ENCODE results near the gene SEMA3F.
A peak's percentile ranks its signal among the peaks of the same experiment; 100 is the strongest.

Gene SEMA3F

GRCh38 chr3:50160561-50160983 is 5.4 kb downstream of the SEMA3F start:
- peak overlapping the region; percentile 18 for H3K4me3 ChIP-seq (ENCODE audit: low read length)
- DNase-seq (ENCODE audit: low read depth), result no peak
- TF ChIP-seq CTCF (IDR thresholded peaks at IDR 0.05; ENCODE audit: insufficient read depth, low read depth, low read length, missing control alignments), result no peak

- peak overlapping the region; percentile 18 for H3K4me3 ChIP-seq (ENCODE audit: low read length)
- no peak for TF ChIP-seq CTCF (IDR thresholded peaks at IDR 0.05; ENCODE audit: insufficient read depth, low read depth, low read length, missing control alignments)
- DNase-seq (ENCODE audit: low read depth), result peak; percentile 85
Observed at GRCh38 chr3:50161320-50161719, 6.2 kb downstream of the SEMA3F start.

DNA sequence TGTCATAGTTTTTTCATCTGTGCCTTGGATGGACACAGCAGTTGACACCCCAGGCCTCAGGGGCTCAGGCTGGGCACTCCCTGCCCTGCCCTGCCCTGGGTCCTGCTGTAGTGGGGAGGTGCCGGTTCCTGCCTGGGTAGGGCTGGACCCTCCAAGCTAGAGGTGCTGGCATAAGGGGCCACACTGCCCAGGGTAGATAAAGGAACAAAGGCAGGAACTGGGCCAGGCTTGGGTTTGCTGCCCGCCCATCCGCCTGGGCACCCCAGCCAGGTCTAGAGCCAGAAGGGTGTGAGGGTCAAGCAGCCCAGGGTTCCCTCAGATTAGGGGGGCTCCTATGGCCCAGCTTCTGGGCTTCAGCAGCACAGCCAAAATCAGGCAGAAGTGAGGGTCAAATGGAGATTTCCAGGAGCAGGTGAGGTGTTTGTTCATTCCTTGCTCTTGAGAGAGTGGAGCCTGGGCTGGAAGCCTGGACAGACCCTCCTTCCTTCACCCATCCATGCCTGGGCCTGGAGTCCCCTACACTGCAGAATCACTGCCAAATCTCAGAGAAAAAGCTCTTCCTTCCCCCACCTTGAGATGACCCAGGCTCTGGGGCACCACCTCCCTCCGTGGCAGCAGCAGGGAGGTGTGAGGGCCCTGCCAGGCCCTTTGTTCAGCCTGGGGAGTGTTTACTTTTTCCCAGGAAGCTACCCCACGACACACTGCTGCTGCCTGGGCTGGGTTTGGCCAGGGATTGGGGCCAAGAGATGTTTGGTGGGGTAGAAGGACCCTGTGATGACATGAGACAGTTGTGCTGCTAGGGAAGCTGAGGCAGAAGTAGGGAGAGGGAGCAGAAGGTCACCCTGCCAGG is 7.1 kb downstream of the SEMA3F start:
- H3K4me3 ChIP-seq (ENCODE audit: low read length), result no peak overlapping the region
- no peak for TF ChIP-seq CTCF (IDR thresholded peaks at IDR 0.05; ENCODE audit: insufficient read depth, low read depth, low read length, missing control alignments)
- DNase-seq (ENCODE audit: low read depth), result no peak

- no peak for TF ChIP-seq CTCF (IDR thresholded peaks at IDR 0.05; ENCODE audit: insufficient read depth, low read depth, low read length, missing control alignments)
- H3K4me3 ChIP-seq (ENCODE audit: low read length), result peak overlapping the region; percentile 24
- peak; percentile 93 for DNase-seq (ENCODE audit: low read depth)
Observed at GRCh38 chr3:50163572-50164455, 8.7 kb downstream of the SEMA3F start.

- peak overlapping the region; percentile 24 for H3K4me3 ChIP-seq (ENCODE audit: low read length)
- TF ChIP-seq CTCF (IDR thresholded peaks at IDR 0.05; ENCODE audit: insufficient read depth, low read depth, low read length, missing control alignments), result no peak
- no peak for DNase-seq (ENCODE audit: low read depth)
Observed at GRCh38 chr3:50164481-50164880, 9.4 kb downstream of the SEMA3F start.

DNA sequence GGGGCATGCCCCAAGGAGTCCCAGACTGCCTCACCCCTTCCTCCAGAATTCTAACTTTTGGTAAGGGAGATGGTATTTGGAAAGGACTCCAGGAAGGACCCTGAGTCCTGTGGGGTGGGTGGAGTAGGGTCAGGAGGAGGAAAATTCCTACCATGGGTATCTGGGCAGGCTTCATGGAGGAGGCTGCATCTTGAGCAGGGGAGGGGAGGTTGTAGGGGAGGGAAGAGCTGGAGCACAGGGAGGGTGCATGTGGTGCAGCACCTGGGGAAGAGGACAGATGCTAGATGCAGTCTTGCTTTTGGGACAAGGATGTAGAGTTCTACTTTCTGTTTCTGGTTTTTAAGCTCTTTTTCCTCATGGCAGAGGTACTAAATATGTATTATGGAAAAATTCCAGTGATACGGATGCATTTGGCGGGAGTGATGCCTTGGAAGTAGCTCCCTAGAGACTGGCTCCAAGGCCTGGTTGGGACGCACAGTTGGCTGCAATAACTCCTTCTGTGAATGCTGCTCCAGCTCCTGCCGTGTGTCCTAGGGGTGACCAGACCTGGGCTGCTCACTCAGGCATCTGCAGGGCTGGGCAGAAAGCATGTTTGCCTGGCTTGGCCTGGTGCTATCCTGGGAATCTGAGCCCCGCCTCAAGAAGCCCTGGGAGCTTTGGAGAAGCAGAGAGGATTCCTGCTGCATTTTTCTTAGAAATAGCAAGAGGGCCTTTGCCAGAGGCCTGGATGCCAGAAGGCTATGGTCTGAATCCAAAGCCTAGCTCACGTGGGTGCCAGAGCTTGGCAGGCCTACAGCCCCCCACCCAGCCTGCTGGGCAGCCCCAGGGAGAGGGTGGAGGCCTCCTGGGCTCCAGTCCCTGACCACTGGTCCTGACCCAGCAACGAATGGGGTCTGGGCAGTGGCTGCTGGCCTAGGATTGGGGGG is 10.1 kb downstream of the SEMA3F start:
- no peak for TF ChIP-seq CTCF (IDR thresholded peaks at IDR 0.05; ENCODE audit: insufficient read depth, low read depth, low read length, missing control alignments)

More for the DNA sequence above, 10.1 kb downstream of the SEMA3F start:
- DNase-seq (ENCODE audit: low read depth), result no peak
- peak overlapping the region; percentile 24 for H3K4me3 ChIP-seq (ENCODE audit: low read length)

All from epithelial cell of esophagus (primary cell).